Tracheal epithelial cell (primary cell): ENCODE results near the gene DZANK1. TPM values are rescaled to one million over a fixed set of nuclear protein-coding genes. Genes with fewer than 3 reads are reported as not detected.

Experiments
- total RNA-seq: library from RNA; depleted of rRNA; stranded (reverse); fragments of >200 nt; gene quantifications from 2 replicates; pipeline ENCODE4 v1.2.1, GENCODE V29; 2014

Gene DZANK1
- total RNA-seq, result 0.72 and 1.3 TPM in 2 replicates

GRCh38 chr20:18466894-18467730, at the start of gene DZANK1, which contains the start of gene POLR3F:
TSS of gene DZANK1 (minus strand) at chr20:18467030. CDS start at chr20:18465358, 1,672 bp downstream.
TSS of gene POLR3F (plus strand) at chr20:18467390. CDS start at chr20:18467507, 117 bp downstream.

GRCh38 chr20:18507218-18508191, 40.7 kb upstream of the DZANK1 start, which contains the start of gene SEC23B:
TSS of gene SEC23B (plus strand) at chr20:18507940. CDS start at chr20:18510836, 2,896 bp downstream.

GRCh38 chr20:18496740-18497592, 30.1 kb upstream of the DZANK1 start, which contains the start of gene RBBP9:
TSS of gene RBBP9 (minus strand) at chr20:18497225. CDS start at chr20:18497167, 58 bp downstream.

Other genes starting within 250 kb of the DZANK1 start
- gene ZNF133, start 178.5 kb downstream of the DZANK1 start, total RNA-seq, result 23.0 and 29.9 TPM in 2 replicates
- 5.8 and 11.1 TPM in 2 replicates for gene POLR3F, start 360 bp upstream of the DZANK1 start, total RNA-seq
- 11.9 and 12.0 TPM in 2 replicates for gene RBBP9, start 30.2 kb upstream of the DZANK1 start, total RNA-seq
- gene SEC23B, start 40.9 kb upstream of the DZANK1 start, total RNA-seq, result 73.5 and 101 TPM in 2 replicates
- gene SMIM26, start 100.4 kb upstream of the DZANK1 start, total RNA-seq, result 119 and 133 TPM in 2 replicates
- 97.6 and 123 TPM in 2 replicates for gene DTD1, start 121.0 kb upstream of the DZANK1 start, total RNA-seq